CD14-positive monocyte (primary cell): Measurements from ENCODE around the gene STH. TPM values are rescaled to one million over a fixed set of nuclear protein-coding genes. Genes with fewer than 3 reads are reported as not detected.
A peak's percentile ranks its signal among the peaks of the same experiment; 100 is the strongest.

Experiments used
- DNase-seq, 3 donors: peaks; one replicate each; pipeline ENCODE4 v3.0.0-alpha.2; 2011 to 2022
- H2AFZ ChIP-seq: 2 replicates; pipeline ENCODE4 v1.6.0; 2012; ENCODE audit warnings: mild to moderate bottlenecking, low read depth, low read length, inconsistent platforms; ENCODE audit not compliant: insufficient read depth, poor library complexity, severe bottlenecking
- H3K27ac ChIP-seq, 2 donors: 1 replicate in 1 of 2; 2 replicates in 1 of 2; pipeline ENCODE4 v1.5.1; 2012 to 2013; ENCODE audit warnings: low read length in 2 of 2, control low read depth in 1 of 2, inconsistent platforms in 1 of 2, low read depth in 1 of 2, mild to moderate bottlenecking in 1 of 2
- H3K27me3 ChIP-seq, 2 donors: one replicate each; pipeline versions ENCODE4 v1.6.0 to v1.6.1; 2011 to 2013; ENCODE audit warnings: low read length in 2 of 2; ENCODE audit not compliant: control insufficient read depth in 2 of 2, insufficient read depth in 2 of 2
- H3K36me3 ChIP-seq, 2 donors: replicated peaks in 1 of 2; 1 replicate in 1 of 2; 2 replicates in 1 of 2; pipeline versions ENCODE4 v1.5.1 to v1.6.1; 2012 to 2013; ENCODE audit warnings: low read length in 2 of 2, control low read depth in 1 of 2, inconsistent platforms in 1 of 2, mild to moderate bottlenecking in 1 of 2; ENCODE audit not compliant: insufficient read depth in 2 of 2, control insufficient read depth in 1 of 2
- H3K4me1 ChIP-seq, 2 donors: 1 replicate in 1 of 2; 2 replicates in 1 of 2; pipeline versions ENCODE4 v1.5.1 to v1.6.1; 2012 to 2013; ENCODE audit warnings: low read length in 2 of 2, control low read depth in 1 of 2, inconsistent platforms in 1 of 2, mild to moderate bottlenecking in 1 of 2, moderate library complexity in 1 of 2; ENCODE audit not compliant: insufficient read depth in 2 of 2, control insufficient read depth in 1 of 2
- H3K4me2 ChIP-seq: replicated peaks from 2 replicates; pipeline ENCODE3; 2012; ENCODE audit warnings: low read length, moderate library complexity, mild to moderate bottlenecking; ENCODE audit not compliant: poor library complexity, severe bottlenecking; ENCODE audit errors: extremely low read depth
- H3K4me3 ChIP-seq, 3 experiments: fragments of 200-600 bp in 1 of 3; sonication (generic) in 1 of 3; replicated peaks in 1 of 3; 1 replicate in 2 of 3; 2 replicates in 1 of 3; pipeline ENCODE4 v1.5.1; 2011 to 2013; ENCODE audit warnings: low read length in 3 of 3, mild to moderate bottlenecking in 3 of 3, control low read depth in 2 of 3, low read depth in 2 of 3, inconsistent platforms in 1 of 3, moderate library complexity in 1 of 3
- H3K79me2 ChIP-seq: 2 replicates; pipeline ENCODE4 v1.6.0; 2012; ENCODE audit warnings: mild to moderate bottlenecking, control low read depth, inconsistent platforms, low read length, moderate library complexity; ENCODE audit not compliant: insufficient read depth
- H3K9ac ChIP-seq: 2 replicates; pipeline ENCODE4 v1.6.0; 2017; ENCODE audit warnings: low read length, mild to moderate bottlenecking; ENCODE audit not compliant: insufficient read depth, poor library complexity, severe bottlenecking
- H3K9me3 ChIP-seq, 2 donors: replicated peaks in 1 of 2; 1 replicate in 1 of 2; 2 replicates in 1 of 2; pipeline versions ENCODE4 v1.5.1 to v1.6.1; 2012 to 2013; ENCODE audit warnings: low read length in 2 of 2, control low read depth in 1 of 2; ENCODE audit not compliant: control insufficient read depth in 1 of 2, insufficient read depth in 1 of 2
- H4K20me1 ChIP-seq: 2 replicates; pipeline ENCODE4 v1.6.0; 2012; ENCODE audit warnings: mild to moderate bottlenecking, low read length, control low read depth, moderate library complexity; ENCODE audit not compliant: insufficient read depth
- H3K27ac Mint-ChIP-seq, 7 donors: one replicate each; pipeline ENCODE4 v1.8.0; 2020; ENCODE audit warnings: mild to moderate bottlenecking in 7 of 7, mixed read lengths in 7 of 7, moderate library complexity in 6 of 7, inconsistent platforms in 2 of 7
- H3K27me3 Mint-ChIP-seq, 3 donors: one replicate each; pipeline ENCODE4 v1.8.0; 2021 to 2022; ENCODE audit warnings: low read depth in 3 of 3, mild to moderate bottlenecking in 3 of 3, mixed read lengths in 3 of 3, moderate library complexity in 3 of 3, inconsistent platforms in 1 of 3
- H3K36me3 Mint-ChIP-seq, 2 donors: one replicate each; pipeline ENCODE4 v1.8.0; 2020; ENCODE audit warnings: mixed read lengths in 2 of 2, inconsistent platforms in 1 of 2, mild to moderate bottlenecking in 1 of 2
- H3K4me1 Mint-ChIP-seq: one replicate; pipeline ENCODE4 v1.8.0; 2020; ENCODE audit warnings: mild to moderate bottlenecking, mixed read lengths
- H3K4me3 Mint-ChIP-seq, 2 donors: one replicate each; pipeline ENCODE4 v1.8.0; 2020; ENCODE audit warnings: mild to moderate bottlenecking in 2 of 2, mixed read lengths in 2 of 2, moderate library complexity in 1 of 2
- H3K9me3 Mint-ChIP-seq, 7 donors: one replicate each; pipeline ENCODE4 v1.8.0; 2020 to 2022; ENCODE audit warnings: mixed read lengths in 7 of 7, mild to moderate bottlenecking in 6 of 7, moderate library complexity in 6 of 7, inconsistent platforms in 2 of 7
- WGBS: methylation state at CpG from one replicate; pipeline ENCODE4 v1.1.5; 2013; ENCODE audit warnings: missing lambda C conversion rate; ENCODE audit not compliant: insufficient coverage; 5-methylcytosine and 5-hydroxymethylcytosine counted together
- intact Hi-C, 2 donors: fragments of 100-400 bp; cut with micrococcal nuclease; formaldehyde crosslinking; loops; one replicate each; pipeline versions ENCODE4 v1.15.0 to v1.15.1; 2023
- polyA plus RNA-seq, 3 donors: library from polyadenylated mRNA; depleted of rRNA in 1 of 3; unstranded in 2 of 3; stranded (reverse) in 1 of 3; fragments of 300-500 nt in 2 of 3; fragments of >200 nt in 1 of 3; fragmentation: Illumina TruSeq in 2 of 3; gene quantifications; 1 replicate in 2 of 3; 2 replicates in 1 of 3; pipeline ENCODE4 v1.2.3, GENCODE V29; 2012 to 2021
- TF ChIP-seq, protein P1 (sequence below): fragments of 200-600 bp; IDR thresholded peaks from one replicate; pipeline ENCODE4 v1.8.0; 2022; ENCODE audit warnings: antibody characterized with exemption, mild to moderate bottlenecking

STH gene
- polyA plus RNA-seq, 3 donors, result not detected

DNA sequence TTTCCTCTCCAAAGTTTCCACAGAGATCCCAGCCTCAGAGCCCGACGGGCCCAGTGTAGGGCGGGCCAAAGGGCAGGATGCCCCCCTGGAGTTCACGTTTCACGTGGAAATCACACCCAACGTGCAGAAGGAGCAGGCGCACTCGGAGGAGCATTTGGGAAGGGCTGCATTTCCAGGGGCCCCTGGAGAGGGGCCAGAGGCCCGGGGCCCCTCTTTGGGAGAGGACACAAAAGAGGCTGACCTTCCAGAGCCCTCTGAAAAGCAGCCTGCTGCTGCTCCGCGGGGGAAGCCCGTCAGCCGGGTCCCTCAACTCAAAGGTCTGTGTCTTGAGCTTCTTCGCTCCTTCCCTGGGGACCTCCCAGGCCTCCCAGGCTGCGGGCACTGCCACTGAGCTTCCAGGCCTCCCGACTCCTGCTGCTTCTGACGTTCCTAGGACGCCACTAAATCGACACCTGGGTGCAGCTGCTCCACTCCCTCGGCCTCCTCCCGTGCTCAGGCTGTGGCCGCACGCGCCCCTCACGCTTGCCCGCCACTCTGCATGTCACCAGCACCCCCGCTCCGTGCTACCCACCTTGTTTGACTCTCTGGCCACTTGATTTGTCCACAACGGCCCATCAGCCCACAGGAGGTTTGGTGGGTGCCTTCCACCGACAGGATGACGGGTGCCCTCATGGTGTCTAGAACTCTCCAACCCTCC is 15.3 kb upstream of the STH start:
- H3K79me2 ChIP-seq, result no peaks in the 10 kb centered on the region
- intact Hi-C loops, result no loop called here
- no peaks in the 10 kb centered on the region for H3K4me1 Mint-ChIP-seq
- no peaks in the 10 kb centered on the region for H3K4me1 ChIP-seq
- no peak overlapping the region for H3K4me3 Mint-ChIP-seq
- H3K27ac Mint-ChIP-seq, result peak overlapping the region in 1 of 7 donors; percentile 5
- no peaks in the 10 kb centered on the region for H4K20me1 ChIP-seq
- H3K9me3 ChIP-seq, result no peaks in the 10 kb centered on the region
- H3K27ac ChIP-seq, result no peak overlapping the region
- no peak for DNase-seq
- H3K27me3 ChIP-seq, result no peaks in the 10 kb centered on the region
- no peaks in the 10 kb centered on the region for H3K36me3 ChIP-seq
- peaks cover 0 to 2% (median 0%) of the 10 kb centered on the region in 7 donors for H3K9me3 Mint-ChIP-seq
- H3K36me3 Mint-ChIP-seq, result no peaks in the 10 kb centered on the region
- no peak overlapping the region for H2AFZ ChIP-seq
- 86% methylated on average over 26 of the region's 31 CpGs for WGBS
- H3K9ac ChIP-seq, result no peak overlapping the region
- TF ChIP-seq, protein P1, sequence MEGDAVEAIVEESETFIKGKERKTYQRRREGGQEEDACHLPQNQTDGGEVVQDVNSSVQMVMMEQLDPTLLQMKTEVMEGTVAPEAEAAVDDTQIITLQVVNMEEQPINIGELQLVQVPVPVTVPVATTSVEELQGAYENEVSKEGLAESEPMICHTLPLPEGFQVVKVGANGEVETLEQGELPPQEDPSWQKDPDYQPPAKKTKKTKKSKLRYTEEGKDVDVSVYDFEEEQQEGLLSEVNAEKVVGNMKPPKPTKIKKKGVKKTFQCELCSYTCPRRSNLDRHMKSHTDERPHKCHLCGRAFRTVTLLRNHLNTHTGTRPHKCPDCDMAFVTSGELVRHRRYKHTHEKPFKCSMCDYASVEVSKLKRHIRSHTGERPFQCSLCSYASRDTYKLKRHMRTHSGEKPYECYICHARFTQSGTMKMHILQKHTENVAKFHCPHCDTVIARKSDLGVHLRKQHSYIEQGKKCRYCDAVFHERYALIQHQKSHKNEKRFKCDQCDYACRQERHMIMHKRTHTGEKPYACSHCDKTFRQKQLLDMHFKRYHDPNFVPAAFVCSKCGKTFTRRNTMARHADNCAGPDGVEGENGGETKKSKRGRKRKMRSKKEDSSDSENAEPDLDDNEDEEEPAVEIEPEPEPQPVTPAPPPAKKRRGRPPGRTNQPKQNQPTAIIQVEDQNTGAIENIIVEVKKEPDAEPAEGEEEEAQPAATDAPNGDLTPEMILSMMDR, result no peak
- peaks cover 2 to 8% (median 2%) of the 10 kb centered on the region in 3 donors for H3K27me3 Mint-ChIP-seq
- no peak overlapping the region for H3K4me3 ChIP-seq
- no peak overlapping the region for H3K4me2 ChIP-seq

DNA sequence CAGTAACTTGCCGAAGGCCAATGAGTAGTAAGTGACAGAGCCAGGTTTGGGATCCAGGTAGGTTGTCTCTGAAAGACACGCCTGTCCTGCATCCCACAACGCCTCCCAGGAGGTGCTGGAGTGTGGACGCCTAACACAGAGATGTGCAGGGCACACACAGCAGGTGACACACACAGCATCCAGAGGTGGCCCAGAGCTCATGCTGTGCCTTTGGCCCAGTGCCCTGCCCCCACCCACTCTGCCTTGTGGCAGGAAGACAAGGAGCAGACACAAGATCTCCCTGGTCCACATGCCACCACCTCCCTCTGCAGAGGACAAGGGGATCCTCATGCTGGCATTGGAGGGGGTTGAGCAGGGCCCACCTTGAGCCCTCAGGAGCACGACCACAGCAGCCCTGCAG is 14.7 kb upstream of the STH start:
- Histone ChIP-seq H3K27me3 (no peaks in the 10 kb centered on the region), H3K79me2 (no peaks in the 10 kb centered on the region), H3K4me3 (no peak overlapping the region), H3K27ac (no peak overlapping the region), H3K4me2 (no peak overlapping the region), H3K9me3 (no peaks in the 10 kb centered on the region), H3K9ac (no peak overlapping the region), H2AFZ (no peak overlapping the region), H3K4me1 (no peaks in the 10 kb centered on the region), H4K20me1 (no peaks in the 10 kb centered on the region), H3K36me3 (no peaks in the 10 kb centered on the region)
- 95% methylated on average over 5 of the region's 5 CpGs for WGBS
- TF ChIP-seq, protein P1, result no peak
- H3K27me3 Mint-ChIP-seq, result peaks cover 2 to 8% (median 2%) of the 10 kb centered on the region in 3 donors
- intact Hi-C loops, result no loop called here
- H3K4me3 Mint-ChIP-seq, result no peak overlapping the region
- no peak for DNase-seq
- no peaks in the 10 kb centered on the region for H3K36me3 Mint-ChIP-seq
- H3K4me1 Mint-ChIP-seq, result no peaks in the 10 kb centered on the region
- peaks cover 0 to 2% (median 0%) of the 10 kb centered on the region in 7 donors for H3K9me3 Mint-ChIP-seq
- H3K27ac Mint-ChIP-seq, result no peak overlapping the region
